NCI-H2171 (cell line): Measurements from ENCODE around the gene FES.
"Not testable (repeated sequence)": the region's sequence is repeated elsewhere in the genome, so short reads cannot be mapped to it uniquely, and the experiment has no call there.

ENCODE experiments used
- DNase-seq: peaks from one replicate; lab custom pipeline; 2025; lab: John Stamatoyannopoulos, UW

FES gene

DNA sequence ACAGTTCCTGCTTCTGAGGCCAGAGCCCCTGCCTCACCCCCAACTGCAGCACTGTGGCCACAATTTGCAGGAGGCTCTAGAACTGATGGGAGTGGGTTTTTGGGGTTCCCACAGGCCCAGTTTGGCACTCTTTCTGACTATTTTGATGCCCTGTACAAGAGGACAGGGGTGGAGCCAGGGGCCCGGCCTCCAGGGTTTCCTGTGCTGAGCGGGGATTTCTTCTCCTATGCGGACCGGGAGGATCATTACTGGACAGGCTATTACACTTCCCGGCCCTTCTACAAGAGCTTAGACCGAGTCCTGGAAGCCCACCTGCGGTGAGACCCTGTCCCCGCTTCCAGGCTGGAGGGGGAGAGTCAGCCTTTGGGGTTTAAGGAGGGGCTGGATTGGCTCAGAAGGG is 25.7 kb downstream of the FES start:
- DNase-seq, result no peak

DNA sequence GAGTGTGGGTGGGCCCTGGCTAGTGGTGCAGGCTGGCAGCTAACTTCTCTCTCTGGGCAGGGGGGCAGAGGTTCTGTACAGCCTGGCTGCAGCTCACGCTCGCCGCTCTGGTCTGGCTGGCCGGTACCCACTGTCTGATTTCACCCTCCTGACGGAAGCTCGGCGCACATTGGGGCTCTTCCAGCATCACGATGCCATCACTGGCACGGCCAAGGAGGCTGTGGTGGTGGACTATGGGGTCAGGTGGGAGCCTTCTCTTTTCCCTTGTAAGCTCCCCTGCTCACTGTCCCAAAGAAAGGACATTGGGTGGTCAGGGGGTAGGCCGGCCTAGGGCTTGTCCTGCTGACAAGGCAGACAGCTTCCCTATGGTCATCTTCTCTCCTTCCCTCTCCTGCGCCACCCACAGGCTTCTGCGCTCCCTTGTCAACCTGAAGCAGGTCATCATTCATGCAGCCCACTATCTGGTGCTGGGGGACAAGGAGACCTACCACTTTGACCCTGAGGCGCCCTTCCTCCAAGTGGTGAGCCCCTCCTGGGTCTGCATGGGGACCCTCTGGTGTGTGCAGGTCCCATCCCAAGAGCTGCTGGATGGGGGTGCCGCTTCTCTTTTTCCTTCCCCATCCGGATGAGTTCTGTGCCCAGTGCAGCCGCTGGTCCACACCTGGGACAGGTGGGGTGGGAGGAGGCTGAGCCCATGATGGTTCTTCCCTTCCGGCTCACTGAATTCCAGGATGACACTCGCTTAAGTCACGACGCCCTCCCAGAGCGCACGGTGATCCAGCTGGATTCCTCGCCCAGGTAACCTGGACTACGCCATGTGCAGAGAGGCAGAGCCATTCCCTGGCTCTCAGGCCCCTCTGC is 26.4 kb downstream of the FES start:
- no peak for DNase-seq

DNA sequence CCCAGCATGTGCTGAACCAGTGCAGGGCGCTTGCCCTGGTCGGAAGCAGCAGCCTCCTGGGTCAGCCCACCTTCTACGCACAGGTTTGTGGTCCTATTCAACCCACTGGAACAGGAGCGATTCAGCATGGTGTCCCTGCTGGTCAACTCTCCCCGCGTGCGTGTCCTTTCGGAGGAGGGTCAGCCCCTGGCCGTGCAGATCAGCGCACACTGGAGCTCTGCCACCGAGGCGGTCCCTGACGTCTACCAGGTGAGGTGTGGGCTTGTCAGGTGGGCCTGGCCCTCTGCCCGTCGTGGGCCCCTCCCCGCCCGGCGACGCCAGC is 27.0 kb downstream of the FES start:
- no peak for DNase-seq

DNA sequence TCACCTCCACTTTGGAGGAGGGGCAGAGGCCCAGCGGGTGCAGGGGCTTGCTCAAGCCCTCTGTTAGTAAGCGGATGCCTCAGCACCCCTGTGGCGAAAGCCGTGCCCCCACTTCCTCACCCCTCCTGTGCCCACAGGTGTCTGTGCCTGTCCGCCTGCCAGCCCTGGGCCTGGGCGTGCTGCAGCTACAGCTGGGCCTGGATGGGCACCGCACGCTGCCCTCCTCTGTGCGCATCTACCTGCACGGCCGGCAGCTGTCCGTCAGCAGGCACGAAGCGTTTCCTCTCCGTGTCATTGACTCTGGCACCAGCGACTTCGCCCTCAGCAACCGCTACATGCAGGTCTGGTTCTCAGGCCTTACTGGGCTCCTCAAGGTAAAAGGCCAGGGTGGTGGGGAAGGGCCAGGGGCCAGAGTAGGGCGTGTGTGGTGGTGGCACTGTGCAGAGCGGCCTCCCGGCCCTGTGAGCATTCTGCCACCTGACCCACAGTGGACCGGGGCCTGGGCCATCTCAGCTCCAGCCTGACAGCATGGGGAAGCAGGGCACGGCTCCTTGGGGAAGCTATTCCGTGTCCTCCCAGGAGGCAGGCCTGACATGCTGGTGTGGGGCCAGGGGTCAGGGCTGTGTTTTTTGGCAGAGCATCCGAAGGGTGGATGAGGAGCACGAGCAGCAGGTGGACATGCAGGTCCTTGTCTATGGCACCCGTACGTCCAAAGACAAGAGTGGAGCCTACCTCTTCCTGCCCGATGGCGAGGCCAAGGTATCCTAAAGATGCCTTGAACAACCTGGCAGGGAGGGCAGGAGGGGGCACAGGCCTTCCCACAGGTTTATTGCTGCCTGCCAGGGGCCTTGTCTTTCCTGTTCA is 27.8 kb downstream of the FES start:
- DNase-seq, result no peak

DNA sequence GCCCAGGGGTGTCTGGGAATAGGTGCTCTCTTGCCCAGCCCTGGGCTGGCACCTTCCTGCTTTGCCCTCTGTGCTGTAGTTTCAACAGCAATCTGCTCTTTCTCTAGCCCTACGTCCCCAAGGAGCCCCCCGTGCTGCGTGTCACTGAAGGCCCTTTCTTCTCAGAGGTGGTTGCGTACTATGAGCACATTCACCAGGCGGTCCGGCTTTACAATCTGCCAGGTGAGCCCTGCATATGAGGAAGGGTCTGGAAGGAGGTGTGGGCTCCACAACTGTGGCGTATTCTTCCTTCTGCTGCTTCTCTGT is 28.4 kb downstream of the FES start:
- no peak for DNase-seq

DNA sequence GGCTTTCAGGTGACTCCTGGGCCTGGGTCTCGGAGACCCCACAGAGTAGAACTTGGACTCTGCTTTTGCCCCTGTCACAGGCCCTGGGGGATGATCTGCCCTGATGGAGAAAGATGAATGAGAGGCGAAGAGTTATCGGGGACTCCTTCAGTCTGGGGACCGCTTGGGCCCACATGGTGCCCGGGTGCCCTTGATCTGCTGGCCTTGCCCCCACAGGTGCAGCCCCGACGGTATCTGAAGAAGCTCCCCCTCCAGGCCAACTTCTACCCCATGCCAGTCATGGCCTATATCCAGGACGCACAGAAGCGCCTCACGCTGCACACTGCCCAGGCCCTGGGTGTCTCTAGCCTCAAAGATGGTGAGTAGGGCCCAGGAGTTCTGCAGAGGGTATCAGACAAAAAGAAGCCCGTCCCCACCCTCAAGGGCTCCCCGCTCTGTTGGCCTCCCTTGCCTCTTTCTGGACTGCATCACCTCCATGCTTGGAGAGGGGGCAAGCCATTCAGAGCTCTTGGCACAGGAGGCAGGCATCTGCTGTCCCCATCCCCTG is 29.2 kb downstream of the FES start:
- DNase-seq, result no peak

DNA sequence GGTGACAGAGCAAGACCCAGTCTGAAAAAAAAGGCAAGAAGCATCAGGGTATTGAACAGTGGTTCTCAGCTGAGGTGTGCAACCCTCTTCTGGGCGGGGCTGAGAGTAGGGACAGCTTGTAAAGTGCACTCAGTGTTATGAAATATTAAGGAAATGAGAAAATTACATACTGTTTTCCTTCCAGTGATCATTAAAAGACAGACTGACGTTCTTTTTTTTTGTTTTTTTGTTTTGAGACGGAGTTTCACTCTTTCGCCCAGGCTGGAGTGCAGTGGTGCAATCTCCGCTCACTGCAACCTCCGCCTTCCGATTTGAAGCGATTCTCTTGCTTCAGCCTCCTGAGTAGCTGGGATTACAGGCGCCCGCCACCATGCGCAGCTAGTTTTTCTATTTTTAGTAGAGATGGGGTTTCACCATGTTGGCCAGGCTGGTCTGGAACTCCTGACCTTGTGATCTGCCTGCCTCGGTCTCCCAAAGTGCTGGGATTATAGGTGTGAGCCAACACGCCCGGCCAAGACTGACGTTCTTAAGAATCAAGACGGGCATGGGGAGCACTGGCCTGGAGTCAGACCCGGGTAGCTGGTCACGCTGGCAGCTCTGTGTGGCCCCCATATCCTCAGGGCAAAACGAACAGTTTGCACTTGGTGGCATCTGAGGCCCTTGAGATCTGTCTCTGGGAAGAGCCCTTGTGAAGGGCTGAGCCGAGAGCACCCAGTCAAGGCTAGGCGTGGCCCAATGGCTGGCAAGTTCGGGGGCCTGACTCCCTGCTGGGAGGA is 30.2 kb downstream of the FES start:
- no peak for DNase-seq

DNA sequence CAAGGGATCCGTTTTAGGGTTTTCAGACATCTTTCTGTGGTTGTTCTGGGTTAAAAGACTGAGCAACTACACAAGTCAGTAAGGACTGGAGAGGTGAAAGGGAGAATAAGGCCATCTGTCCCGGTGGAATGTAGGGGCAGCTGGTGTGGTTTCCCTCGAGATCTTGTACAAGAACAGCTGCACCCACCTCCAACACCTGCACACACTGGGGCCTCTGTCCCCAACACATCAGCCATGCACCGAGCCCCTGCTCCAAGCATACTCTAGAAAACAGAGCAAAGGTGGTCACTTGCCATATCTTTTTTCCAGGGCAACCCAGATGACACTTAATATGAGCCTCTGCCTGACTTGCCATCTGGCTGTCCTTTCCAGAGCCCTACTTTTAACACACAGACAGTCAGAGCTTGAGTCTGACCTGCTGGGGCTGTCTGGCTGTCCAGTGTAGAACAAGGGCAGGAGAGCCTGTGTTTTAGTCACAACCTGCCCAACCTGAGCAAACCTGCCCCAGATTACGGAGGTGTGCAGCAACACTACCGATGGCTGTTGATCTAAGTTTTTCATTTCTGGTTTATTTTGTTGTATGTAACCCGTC is 31.0 kb downstream of the FES start:
- DNase-seq, result peak; percentile 15

DNA sequence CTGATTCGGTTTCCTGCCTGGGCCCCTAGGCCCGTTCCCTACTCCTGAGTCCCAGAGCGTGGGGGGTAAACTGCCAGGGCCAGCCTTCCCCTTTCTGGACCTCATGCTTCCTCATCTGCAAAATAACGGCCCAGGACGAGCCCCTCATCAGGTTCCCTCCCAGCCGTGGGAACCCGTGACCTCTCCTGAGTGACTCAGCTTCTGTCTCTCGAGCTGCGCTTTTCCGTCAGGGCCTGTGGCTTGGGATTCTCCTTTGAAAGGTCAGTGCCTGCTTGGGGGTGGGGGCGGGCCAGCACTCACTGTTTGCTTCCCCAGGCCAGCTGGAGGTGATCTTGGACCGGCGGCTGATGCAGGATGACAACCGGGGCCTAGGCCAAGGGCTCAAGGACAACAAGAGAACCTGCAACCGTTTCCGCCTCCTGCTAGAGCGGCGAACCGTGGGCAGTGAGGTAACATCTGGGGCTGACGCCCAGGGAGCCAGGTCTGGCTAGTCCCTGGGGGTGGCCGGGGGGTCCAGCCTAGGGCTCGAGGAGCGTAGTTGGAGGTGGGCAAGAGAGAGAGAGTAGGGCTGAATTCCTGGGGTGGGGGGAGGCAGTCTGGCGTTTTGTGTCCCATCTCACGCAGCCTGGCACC is 31.6 kb downstream of the FES start:
- no peak for DNase-seq

DNA sequence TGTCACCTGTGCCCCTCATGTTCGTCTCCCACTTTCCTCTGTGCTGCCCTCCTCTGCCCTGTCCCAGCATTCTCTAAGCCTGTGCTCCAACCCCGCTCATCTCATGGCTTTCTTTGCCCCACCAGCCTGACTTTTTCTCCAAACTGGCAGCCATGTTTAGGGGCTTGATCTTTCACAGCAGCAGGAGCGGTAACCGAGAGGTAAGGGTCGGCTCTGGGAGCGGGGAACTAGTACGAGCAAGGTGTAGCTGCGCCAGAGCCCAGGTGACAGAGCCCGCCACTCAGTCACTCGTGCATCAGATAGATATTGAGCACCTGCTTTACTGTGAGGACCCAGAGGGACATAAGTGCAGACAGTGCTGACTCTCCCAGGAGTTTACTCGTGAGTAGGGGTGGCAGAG is 32.2 kb downstream of the FES start:
- no peak for DNase-seq

DNA sequence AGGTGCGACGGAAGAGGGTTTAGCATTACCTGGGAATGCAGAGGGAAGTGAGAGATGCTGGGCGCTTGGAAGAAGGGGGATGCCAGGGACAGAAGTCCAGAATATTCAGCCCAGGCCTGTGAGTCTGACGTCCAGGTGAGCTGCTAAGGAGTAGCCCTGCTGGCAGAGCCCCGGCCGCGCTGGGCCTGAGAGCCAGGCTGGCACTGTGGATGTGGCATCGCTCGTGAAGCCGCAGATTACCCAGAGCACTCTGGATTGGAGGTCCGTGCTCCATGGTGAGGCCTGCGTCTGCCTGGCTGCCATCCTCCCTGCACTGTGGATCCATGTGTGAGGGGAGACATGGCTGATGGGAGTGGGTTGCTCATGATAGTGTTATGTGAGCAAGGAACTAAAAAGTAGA is 33.3 kb downstream of the FES start:
- DNase-seq, result no peak

DNA sequence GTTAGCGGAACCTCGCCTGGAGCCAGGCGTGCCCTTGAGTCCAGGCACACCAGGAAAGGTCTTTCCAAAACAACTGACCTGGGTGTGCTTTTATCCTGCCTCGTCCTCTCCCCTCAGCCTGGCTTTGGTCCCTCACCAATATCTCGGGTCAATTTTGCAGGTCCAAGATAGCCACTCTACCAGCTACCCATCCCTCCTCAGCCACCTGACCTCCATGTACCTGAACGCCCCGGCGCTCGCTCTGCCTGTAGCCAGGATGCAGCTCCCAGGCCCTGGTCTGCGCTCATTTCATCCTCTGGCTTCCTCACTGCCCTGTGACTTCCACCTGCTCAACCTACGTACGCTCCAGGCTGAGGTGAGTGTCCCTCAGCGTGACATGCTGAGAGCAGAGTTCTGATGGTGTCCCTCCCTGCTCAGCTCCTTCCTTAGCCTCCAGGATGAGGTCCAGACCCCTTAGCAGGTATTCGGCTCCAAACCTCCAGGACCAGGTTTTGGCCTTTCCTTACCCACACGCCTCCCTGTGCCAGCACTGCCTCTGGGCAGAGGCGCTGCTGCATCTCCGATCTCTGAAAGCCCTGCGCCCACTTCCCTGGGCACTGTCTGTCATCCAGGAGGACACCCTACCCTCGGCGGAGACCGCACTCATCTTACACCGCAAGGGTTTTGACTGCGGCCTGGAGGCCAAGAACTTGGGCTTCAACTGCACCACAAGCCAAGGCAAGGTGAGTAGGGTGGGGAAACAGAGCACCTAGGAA is 33.9 kb downstream of the FES start:
- DNase-seq, result no peak

DNA sequence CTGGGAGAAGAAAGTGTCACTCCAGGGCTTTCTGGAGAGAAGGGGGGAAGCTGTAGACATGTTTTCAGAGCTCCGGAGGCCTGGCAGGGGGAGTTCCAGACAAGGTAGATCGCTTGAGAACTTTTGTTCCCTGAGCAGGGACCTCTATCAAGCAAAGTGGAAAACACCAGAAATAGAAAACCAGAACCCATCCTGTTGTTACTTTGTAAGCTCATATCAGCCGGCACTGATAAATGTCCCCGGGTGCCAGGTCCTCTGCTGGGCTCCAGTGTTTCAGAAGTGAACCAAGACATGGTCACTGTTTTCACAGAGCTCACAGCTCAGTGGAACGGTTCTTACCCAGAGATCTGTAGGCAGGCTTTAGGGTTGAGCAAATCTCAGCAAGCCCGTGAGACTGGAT is 34.5 kb downstream of the FES start:
- no peak for DNase-seq

DNA sequence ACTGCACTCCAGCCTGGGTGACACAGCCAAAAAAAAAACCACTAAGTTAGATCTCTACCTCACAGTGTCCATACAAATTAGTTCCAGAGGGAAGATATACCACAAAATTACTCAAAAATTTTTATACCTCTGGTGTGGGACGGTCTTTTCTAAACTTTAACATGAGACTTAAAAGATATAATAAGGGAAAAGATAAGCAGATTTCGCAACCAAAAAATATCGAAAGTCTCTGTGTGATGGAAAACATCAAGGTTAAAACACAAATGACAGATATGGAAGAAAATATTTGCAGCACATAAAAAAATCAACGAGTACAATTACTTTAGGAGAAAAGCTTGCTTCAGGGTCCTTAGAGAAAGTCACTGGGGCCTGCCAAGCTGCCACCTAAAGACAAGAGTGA is 37.6 kb downstream of the FES start:
- no peak for DNase-seq

DNA sequence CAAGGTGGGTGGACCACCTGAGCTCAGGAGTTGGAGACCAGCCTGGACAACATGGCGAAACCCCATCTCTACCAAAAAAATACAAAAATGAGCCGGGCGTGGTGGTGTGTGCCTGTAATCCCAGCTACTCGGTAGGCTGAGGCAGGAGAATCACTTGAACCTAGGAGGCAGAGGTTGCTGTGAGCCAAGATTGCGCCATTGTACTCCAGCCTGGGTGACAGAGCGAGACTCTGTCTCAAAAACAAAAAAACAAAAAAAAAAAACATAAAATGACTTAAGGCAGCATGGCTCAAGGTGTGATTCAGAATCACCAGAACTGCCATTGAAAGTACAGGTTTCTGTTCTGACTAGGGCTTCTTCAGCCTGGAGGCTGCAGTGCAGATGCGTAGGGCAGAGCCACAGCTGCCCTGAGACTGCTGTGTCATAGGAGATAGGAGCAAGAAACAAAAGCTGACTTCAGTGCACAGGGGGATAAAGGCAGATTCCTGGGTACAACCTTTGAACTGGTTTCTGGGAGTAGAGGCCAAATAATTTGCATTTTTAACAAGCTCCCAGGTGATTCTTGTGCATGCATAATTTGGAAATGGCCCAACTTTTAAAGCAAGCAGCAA is 38.5 kb downstream of the FES start:
- DNase-seq, result not testable (repeated sequence)

DNA sequence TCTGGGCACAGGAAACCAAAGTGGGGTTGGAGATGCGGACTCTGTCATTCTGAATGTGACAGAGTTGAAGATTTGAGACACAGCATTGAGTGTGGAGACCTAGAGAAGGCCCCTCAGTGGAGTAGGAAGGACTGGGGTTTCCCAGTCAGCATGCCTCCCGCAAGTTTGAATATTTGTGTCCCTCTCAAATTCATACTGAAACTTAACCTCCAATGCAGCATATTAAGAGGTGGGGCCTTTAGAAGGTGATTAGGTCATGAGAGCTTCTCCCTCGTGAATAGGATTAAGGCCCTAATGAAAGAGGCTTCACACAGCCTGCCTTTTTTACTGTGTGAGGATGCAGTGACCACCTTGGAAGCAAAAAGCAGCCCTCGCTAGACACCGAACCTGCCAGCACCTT is 40.1 kb downstream of the FES start:
- no peak for DNase-seq

DNA sequence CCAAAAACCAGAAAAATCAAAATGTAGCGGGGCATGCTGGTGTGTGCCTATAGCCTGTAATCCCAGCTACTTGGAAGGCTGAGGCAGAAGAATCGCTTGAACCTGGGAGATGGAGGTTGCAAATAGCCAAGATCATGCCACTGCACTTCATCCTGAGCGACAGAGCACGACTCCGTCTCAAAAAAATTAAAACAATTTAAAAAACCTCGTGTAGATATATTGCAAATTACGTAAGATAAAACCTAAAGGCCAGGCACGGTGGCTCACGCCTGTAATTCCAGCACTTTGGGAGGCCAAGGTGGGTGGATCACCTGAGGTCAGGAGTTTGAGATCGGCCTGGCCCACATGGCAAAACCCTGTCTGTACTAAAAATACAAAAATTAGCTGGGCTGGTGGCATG is 42.5 kb downstream of the FES start:
- not testable (repeated sequence) for DNase-seq

DNA sequence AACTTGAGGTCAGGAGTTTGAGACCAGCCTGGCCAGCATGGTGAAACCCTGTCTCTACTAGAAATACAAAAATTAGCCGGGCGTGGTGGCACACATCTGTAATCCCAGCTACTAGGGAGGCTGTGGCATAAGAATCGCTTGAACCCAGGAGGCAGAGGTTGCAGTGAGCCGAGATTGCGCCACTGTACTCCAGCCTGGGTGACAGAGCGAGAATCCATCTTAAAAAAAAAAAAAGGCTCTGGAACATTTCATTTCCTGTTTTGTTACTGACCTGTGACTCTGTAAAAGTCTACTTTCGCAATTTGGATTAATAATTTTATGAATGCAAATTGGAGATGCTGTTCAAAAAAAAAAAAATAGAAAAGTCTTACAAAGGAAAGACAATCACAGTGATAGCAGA is 43.8 kb downstream of the FES start:
- DNase-seq, result not testable (repeated sequence)

DNA sequence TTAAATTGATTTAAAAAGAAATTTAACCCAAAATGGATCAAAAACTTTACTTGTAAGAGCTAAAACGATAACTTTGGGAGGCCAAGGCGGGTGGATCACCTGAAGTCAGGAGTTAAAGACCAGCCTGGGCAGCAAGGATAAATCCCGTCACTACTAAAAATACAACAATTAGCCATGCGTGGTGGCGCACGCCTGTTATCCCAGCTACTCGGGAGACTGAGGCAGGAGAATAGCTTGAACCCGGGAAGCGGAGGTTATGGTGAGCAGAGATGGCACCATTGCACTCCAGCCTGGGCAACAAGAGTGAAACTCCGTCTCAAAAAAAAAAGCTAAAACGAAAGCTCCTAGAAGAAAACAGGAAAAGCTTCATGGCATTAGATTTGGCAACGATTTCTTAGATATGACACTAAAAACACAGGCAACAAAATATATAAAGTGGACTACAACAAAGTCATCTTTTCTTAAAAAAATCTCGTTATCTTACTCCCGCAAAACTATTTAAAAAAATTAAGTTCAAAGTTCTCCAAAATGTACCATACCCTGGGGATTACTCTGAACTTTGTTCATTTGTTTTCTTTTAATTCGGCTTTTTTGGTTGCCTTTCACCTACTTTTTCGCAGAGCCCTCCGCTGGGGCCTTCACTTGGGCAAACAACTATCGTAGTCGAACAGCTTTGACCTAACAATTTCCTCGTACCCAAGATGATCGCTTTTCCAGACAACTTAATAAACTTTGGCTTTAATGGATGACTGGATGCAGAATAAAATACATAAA is 45.1 kb downstream of the FES start:
- no peak for DNase-seq
